ENCODE measurements around the gene HDAC4.

DNA sequence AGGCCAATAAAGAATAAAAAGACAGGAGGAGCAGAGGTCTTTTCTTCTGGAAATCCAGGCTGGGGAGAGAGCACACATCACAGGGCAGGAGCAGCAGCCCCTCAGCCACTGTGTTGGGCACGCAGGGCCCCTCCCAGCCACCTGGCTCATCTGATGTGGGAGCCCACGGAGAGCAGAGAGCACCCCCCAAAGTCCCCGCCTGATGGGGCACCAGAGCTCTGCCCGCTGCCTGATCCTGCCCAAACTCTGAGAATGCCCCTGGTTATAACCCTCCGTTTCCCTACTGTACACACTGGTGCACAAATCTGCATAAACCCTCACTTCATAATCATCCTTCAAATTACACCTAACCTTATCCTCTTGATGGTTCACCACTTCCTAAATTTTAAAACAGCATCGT lies 111.3 kb downstream of the HDAC4 start:
- TF ChIP-seq CTCF (IDR thresholded peaks at IDR 0.05; ENCODE audit: low read length) (no peak), EZH2phosphoT487 (IDR thresholded peaks at IDR 0.05; ENCODE audit: low read length) (no peak)
